ENCODE results near the gene LCN9.
"Not testable (repeated sequence)": the region's sequence is repeated elsewhere in the genome, so short reads cannot be mapped to it uniquely, and the experiment has no call there.

Gene LCN9, protein sequence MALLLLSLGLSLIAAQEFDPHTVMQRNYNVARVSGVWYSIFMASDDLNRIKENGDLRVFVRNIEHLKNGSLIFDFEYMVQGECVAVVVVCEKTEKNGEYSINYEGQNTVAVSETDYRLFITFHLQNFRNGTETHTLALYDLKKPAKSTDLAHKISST

GRCh38 chr9:135662758-135663450 lies at the start of gene LCN9:
LCN9 (plus strand) TSS chr9:135663309; CDS start chr9:135663322, 13 bp downstream.
- no peak for FAIRE-seq
- DNase-seq (ENCODE audit: low spot score): no peak

DNA sequence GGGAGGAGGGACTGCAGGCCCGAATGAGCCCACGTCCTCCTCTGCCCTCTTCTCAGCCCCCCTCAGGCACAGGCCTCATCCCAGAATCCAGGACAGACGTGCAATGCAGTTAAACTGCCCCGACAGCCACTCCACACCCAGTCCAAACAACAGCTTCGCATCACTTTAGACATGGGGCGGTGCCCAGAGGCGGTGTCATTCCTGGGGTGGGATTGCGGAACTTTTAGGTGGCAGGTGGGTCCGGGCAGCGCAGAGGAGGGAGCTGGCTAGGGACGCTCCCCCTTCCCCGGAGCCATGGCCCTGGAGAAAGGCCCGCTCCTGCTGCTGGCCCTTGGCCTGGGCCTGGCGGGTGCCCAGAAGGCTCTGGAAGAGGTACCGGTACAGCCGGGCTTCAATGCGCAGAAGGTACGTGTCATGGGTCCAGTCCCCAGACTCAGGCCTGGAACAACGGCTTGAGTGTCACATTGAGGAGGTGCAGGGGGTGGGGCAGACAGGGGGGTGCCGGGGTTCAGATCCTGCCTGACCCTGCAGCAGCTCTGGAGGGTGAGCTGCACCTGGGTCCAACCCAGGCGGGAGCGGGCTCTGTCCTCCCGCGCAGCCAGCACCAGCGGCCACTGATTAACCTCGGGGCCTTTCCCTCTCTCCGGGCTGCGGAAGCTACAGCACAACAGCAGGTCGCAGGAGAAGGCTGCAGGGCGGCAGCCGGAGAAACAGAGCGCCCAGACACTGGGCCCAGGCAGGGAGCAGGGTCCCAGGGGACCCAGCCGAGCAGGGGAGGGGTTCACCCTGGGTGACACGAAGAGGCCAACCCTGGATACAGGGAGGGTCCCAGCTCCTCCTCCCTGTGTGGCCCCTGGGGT lies 48.9 kb upstream of the LCN9 start:
- FAIRE-seq (no peak), DNase-seq (ENCODE audit: low spot score) (no peak)

DNA sequence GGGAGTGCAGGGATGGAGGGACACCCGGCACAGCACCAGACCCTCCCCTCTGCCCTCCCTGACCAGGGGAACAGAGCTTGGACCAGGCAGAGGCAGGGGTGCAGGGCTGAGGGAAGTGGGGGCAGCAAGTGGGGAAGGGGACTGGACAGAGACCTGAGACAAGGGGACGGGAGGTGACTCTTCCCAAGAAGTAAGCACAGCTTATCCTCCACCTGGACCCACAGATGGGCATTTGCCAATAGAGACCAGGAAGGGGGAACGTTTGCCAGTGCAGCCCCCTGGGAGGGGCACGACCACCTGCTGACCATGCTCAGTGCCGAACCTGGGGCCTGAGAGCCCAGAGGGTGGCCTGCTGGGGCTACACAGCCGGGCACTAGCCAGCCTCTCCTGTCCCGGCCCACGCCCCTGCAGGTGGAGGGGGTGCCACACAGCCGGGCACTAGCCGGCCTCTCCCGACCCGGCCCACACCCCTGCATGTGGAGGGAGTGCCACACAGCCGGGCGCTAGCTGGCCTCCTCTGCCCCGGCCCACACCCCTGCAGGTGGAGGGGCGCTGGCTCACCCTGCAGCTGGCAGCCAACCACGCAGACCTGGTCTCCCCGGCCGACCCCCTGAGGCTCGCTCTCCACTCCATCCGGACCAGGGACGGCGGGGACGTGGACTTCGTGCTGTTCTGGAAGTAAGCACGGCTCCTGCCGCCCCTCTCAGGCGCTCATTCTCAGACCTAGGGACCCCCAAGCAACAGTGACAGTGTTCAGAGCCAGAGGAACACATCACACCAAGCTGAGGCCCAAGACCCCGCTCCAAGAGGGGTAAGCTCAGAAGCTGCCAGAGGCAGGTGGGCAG lies 48.1 kb upstream of the LCN9 start:
- FAIRE-seq (no peak), DNase-seq (ENCODE audit: low spot score) (no peak)

DNA sequence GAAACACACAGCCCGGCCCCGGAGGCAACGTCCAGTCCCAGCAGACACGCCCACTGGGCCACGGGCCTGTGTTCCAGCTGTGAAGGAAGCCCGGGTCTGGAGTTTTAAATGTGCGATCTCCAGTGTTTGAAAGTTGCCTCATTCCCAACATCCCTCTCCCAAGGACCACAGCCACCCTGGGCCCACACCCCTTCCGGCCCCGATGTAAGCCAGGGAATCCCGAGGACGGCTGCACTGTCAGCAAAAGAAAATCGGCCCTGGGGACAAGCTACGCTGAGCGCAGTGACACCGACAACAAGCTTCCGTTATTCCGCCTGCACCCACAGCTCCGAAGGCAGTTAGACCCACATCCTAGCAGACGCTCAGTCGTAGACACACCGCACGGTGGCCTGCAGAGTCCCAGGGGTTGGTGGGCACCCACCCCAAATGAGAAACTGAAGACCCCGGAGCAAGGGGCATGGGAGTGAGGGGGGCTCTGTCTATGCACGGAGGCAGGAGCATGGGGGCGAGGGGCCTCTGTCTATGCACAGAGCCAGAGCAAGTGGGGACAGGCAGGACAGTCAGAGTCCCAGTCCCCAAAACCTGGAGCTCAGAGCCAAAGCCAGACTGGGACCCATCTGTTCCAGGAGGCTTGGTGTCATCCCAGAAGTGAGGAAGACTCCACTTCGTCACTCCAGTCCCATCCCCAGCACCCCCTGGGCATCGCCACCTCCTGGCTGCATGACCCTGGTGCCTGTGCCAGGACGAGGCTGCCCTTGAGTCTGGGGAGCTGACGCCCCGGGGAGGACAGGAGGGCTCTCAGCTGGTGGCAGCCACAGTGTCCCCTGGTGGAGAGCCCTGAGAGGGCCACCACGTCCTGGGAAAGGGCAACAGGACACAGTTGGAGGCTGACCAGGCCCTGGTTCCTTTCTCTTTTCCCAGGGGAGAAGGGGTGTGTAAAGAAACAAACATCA lies 47.2 kb upstream of the LCN9 start:
- no peak for DNase-seq (ENCODE audit: low spot score)
- FAIRE-seq: no peak

GRCh38 chr9:135616619-135617537 lies 46.2 kb upstream of the LCN9 start:
- FAIRE-seq (no peak), DNase-seq (ENCODE audit: low spot score) (no peak)

DNA sequence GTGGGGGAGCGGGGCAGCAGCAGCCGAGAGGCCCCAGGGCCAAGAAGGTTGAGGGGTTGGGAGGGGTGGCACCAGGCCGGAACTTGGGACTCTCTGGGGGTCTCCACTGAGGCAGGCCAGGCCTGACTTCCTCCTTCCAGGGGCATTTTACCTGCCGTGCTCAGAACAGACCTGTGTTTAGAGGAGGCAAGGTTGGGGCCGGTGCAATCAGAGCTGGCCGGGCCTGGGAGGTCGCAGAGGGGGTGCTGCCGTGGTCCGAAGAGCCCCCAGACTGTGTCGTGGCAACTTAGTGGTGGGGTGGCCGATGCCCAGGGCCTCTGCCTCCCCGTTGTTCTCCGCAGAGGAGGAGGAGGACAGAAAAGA lies 45.6 kb upstream of the LCN9 start:
- no peak for DNase-seq (ENCODE audit: low spot score)
- FAIRE-seq: no peak

GRCh38 chr9:135617991-135618411 lies 45.1 kb upstream of the LCN9 start:
- FAIRE-seq (no peak), DNase-seq (ENCODE audit: low spot score) (no peak)

GRCh38 chr9:135618866-135619598 lies 44.1 kb upstream of the LCN9 start:
- DNase-seq (ENCODE audit: low spot score): no peak

GRCh38 chr9:135619599-135619886 lies 43.6 kb upstream of the LCN9 start:
- FAIRE-seq (no peak), DNase-seq (ENCODE audit: low spot score) (no peak)

More at GRCh38 chr9:135618866-135619598, 44.1 kb upstream of the LCN9 start:
- FAIRE-seq: no peak

GRCh38 chr9:135620558-135620957 lies 42.6 kb upstream of the LCN9 start:
- FAIRE-seq: no peak
- no peak for DNase-seq (ENCODE audit: low spot score)

GRCh38 chr9:135622415-135623020 lies 40.6 kb upstream of the LCN9 start:
- no peak for FAIRE-seq
- no peak for DNase-seq (ENCODE audit: low spot score)

DNA sequence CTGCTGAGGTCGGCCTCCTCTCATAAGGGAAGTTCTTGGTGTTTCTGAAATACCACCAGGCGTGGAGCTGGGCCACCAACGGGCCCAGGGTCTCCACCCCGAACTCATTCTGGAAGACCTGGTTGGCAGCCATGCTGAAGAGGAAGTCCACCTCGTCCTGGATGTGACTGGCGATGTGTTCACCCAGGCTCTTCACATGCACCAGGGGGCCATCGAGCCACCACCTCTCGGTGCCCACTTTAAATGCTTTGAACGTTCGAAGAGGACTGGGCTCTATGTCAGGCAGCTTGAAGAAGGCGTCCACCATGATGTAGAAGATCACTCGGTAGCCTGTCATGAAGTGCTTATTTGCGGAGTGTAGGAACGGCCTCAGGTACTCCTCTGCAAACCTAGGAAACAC lies 38.8 kb upstream of the LCN9 start:
- DNase-seq (ENCODE audit: low spot score) (no peak), FAIRE-seq (no peak)

GRCh38 chr9:135632841-135633240 lies 30.3 kb upstream of the LCN9 start:
- FAIRE-seq (no peak), DNase-seq (ENCODE audit: low spot score) (no peak)

- FAIRE-seq; DNase-seq (ENCODE audit: low spot score): not testable (repeated sequence)
Measured at GRCh38 chr9:135636930-135637530, 26.1 kb upstream of the LCN9 start.

DNA sequence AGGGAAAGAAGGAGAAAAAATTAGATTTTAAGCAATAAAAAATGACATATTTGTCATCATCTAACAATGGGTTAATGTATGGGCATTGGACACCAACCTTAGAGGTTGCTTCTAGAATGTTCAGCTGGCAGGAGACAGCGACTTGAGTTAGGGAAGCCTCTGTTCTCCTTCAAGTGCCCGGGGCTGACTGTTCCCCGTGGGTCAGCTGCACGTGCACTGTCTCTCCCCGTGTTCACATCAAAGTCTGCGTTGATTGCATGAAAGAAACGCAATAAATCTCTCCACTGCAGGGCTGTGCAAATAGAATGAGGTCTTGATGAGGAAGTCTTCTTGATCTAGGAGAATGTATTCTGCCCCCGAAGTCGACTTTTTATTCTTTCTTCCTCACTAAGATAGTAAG lies 23.9 kb upstream of the LCN9 start, which contains the start of gene GLT6D1:
Gene GLT6D1 (minus strand): TSS at position 345 of the 400 bp plus-strand sequence. CDS start 353 bp downstream, outside the sequence.
- no peak for FAIRE-seq

DNA sequence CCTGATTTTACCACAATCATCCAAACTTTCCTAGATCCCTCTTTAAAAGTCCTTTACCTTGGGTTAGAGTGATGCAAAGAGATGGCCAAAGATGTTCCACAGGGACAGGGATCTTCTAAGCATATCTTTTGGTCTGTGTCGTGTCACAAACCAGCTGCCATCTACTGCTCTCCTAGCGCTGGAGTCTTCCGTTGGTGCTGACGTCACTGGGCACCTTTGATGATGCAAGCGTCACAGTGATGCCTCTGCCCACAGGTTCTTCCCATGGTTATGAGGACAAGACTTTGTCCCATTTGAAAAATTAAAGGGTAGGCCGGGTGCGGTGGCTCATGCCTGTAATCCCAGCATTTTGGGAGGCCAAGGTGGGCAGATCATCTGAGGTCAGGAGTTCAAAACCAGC lies 22.1 kb upstream of the LCN9 start:
- DNase-seq (ENCODE audit: low spot score) (no peak), FAIRE-seq (no peak)

More for the DNA sequence above, 23.9 kb upstream of the LCN9 start, which contains the start of gene GLT6D1:
- DNase-seq (ENCODE audit: low spot score): no peak

- DNase-seq (ENCODE audit: low spot score) (no peak), FAIRE-seq (no peak)
Measured at GRCh38 chr9:135641745-135642144, 21.4 kb upstream of the LCN9 start.

Data from RCC 7860 (cell line).